Measurements from ENCODE around the gene CAMK2D. TPM values are rescaled to one million over a fixed set of nuclear protein-coding genes. Genes with fewer than 3 reads are reported as not detected.

The CAMK2D gene
- total and polyA plus RNA-seq, 2 donors (not counting 1 experiment from before 2014, with no cell fraction given): 120 to 262 TPM

DNA sequence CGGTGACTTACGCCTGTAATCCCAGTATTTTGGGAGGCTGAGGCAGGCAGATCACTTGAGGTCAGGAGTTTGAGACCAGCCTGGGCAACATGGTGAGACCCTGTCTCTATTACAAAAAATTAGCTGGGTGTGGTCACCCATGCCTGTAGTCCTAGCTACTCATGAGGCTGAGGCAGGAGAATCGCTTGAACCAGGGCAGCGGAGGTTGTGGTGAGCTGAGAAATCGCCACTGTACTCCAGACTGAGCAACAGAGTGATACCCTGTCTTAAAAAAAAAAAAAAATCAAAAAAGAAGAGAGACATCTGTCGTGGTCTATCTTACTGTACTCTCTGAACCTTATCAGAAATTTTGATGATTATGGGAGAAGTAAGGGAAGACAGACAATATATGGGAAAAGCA, 144.3 kb downstream of the CAMK2D start:
- TF ChIP-seq EZH2 (IDR thresholded peaks at IDR 0.05; ENCODE audit: low read length, missing control alignments): no peak
- TF ChIP-seq, protein P1, sequence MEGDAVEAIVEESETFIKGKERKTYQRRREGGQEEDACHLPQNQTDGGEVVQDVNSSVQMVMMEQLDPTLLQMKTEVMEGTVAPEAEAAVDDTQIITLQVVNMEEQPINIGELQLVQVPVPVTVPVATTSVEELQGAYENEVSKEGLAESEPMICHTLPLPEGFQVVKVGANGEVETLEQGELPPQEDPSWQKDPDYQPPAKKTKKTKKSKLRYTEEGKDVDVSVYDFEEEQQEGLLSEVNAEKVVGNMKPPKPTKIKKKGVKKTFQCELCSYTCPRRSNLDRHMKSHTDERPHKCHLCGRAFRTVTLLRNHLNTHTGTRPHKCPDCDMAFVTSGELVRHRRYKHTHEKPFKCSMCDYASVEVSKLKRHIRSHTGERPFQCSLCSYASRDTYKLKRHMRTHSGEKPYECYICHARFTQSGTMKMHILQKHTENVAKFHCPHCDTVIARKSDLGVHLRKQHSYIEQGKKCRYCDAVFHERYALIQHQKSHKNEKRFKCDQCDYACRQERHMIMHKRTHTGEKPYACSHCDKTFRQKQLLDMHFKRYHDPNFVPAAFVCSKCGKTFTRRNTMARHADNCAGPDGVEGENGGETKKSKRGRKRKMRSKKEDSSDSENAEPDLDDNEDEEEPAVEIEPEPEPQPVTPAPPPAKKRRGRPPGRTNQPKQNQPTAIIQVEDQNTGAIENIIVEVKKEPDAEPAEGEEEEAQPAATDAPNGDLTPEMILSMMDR (conservative IDR thresholded peaks at IDR 0.05 in 1 of 2, IDR thresholded peaks at IDR 0.05 in 1 of 2; ENCODE audit: low read depth in 1 of 2, low read length in 2 of 2): no peak
- DNase-seq (ENCODE audit: low read depth in 2 of 2): no peak
- no peak overlapping the region for H2AFZ ChIP-seq (ENCODE audit: low read length)
- H3K4me3 ChIP-seq (replicated peaks in 1 of 4; ENCODE audit: control extremely low read depth in 1 of 4, insufficient read depth in 1 of 4, low read depth in 3 of 4, low read length in 4 of 4): no peak overlapping the region
- no peaks in the 10 kb centered on the region for H3K9me3 ChIP-seq (ENCODE audit: control insufficient read depth, insufficient read depth, low read depth, low read length)
- H3K9ac ChIP-seq (ENCODE audit: insufficient read depth, low read length): no peak overlapping the region
- H4K20me1 ChIP-seq (ENCODE audit: control insufficient read depth, extremely low read depth, insufficient read depth, low read length): peaks cover 2% of the 10 kb centered on the region
- H3K4me2 ChIP-seq (ENCODE audit: extremely low read depth, insufficient read depth, low read length): no peak overlapping the region
- peaks cover 20% of the 10 kb centered on the region for H3K79me2 ChIP-seq (ENCODE audit: control insufficient read depth, insufficient read depth, low read length)
- H3K27me3 ChIP-seq (ENCODE audit: control insufficient read depth, insufficient read depth, low read length): no peaks in the 10 kb centered on the region
- no peaks in the 10 kb centered on the region for H3K4me1 ChIP-seq (ENCODE audit: control insufficient read depth, extremely low read depth, insufficient read depth, low read length)
- H3K27ac ChIP-seq (ENCODE audit: insufficient read depth, low read length): no peak overlapping the region
- no peaks in the 10 kb centered on the region for H3K36me3 ChIP-seq (ENCODE audit: control insufficient read depth, insufficient read depth, low read length)

DNA sequence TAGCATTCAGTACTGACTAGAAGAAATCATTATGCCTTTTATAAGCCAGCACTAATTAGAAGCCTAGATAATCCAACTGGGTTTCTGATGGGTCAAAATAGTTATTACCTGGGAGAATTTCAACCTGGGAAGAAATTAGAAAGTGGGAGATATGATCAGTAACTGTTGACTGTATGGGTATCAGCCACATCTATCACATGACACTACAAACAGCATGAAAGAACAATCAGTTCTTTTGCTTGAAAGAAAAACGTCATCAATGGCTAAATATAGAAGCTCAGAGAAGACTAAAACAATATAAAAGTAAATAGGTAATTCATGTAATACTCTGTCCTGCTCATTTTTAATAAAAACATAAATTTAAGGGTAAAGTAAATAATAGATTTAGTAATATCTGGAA, 145.1 kb downstream of the CAMK2D start:
- Histone ChIP-seq H3K27ac (ENCODE audit: insufficient read depth, low read length) (no peak overlapping the region), H3K36me3 (ENCODE audit: control insufficient read depth, insufficient read depth, low read length) (no peaks in the 10 kb centered on the region), H3K4me1 (ENCODE audit: control insufficient read depth, extremely low read depth, insufficient read depth, low read length) (no peaks in the 10 kb centered on the region), H3K9me3 (ENCODE audit: control insufficient read depth, insufficient read depth, low read depth, low read length) (no peaks in the 10 kb centered on the region), H4K20me1 (ENCODE audit: control insufficient read depth, extremely low read depth, insufficient read depth, low read length) (no peaks in the 10 kb centered on the region), H3K79me2 (ENCODE audit: control insufficient read depth, insufficient read depth, low read length) (peaks cover 18% of the 10 kb centered on the region), H3K4me3 (replicated peaks in 1 of 4; ENCODE audit: control extremely low read depth in 1 of 4, insufficient read depth in 1 of 4, low read depth in 3 of 4, low read length in 4 of 4) (no peak overlapping the region), H3K27me3 (ENCODE audit: control insufficient read depth, insufficient read depth, low read length) (no peaks in the 10 kb centered on the region), H3K9ac (ENCODE audit: insufficient read depth, low read length) (no peak overlapping the region), H2AFZ (ENCODE audit: low read length) (no peak overlapping the region), H3K4me2 (ENCODE audit: extremely low read depth, insufficient read depth, low read length) (no peak overlapping the region)
- TF ChIP-seq, protein P1 (conservative IDR thresholded peaks at IDR 0.05 in 1 of 2, IDR thresholded peaks at IDR 0.05 in 1 of 2; ENCODE audit: low read depth in 1 of 2, low read length in 2 of 2): no peak
- TF ChIP-seq EZH2 (IDR thresholded peaks at IDR 0.05; ENCODE audit: low read length, missing control alignments): no peak
- DNase-seq (ENCODE audit: low read depth in 2 of 2): no peak

DNA sequence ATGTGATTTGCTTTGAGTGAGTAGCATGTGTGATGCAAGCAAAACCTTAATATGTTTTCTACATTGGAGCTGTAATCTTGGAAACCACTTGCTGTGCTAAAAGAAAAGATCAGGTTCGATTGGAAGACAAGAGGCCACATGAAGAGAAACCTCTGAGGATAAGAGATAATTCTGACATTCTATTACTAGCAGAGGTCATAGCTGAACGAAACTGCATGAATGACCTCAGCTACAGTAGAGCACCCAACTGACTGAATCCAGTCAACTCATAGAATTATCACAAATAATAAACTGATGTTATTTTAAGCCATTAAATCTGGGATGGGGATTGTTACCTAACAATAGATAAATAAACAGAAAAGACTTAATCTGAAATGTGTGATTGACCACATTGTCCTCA, 147.1 kb downstream of the CAMK2D start:
- no peak overlapping the region for H3K4me2 ChIP-seq (ENCODE audit: extremely low read depth, insufficient read depth, low read length)
- no peak for DNase-seq (ENCODE audit: low read depth in 2 of 2)
- H2AFZ ChIP-seq (ENCODE audit: low read length): no peak overlapping the region
- H3K36me3 ChIP-seq (ENCODE audit: control insufficient read depth, insufficient read depth, low read length): no peaks in the 10 kb centered on the region
- H4K20me1 ChIP-seq (ENCODE audit: control insufficient read depth, extremely low read depth, insufficient read depth, low read length): no peaks in the 10 kb centered on the region
- no peak overlapping the region for H3K27ac ChIP-seq (ENCODE audit: insufficient read depth, low read length)
- peaks cover 22% of the 10 kb centered on the region for H3K79me2 ChIP-seq (ENCODE audit: control insufficient read depth, insufficient read depth, low read length)
- no peak for TF ChIP-seq EZH2 (IDR thresholded peaks at IDR 0.05; ENCODE audit: low read length, missing control alignments)
- TF ChIP-seq, protein P1 (conservative IDR thresholded peaks at IDR 0.05 in 1 of 2, IDR thresholded peaks at IDR 0.05 in 1 of 2; ENCODE audit: low read depth in 1 of 2, low read length in 2 of 2): no peak
- H3K9me3 ChIP-seq (ENCODE audit: control insufficient read depth, insufficient read depth, low read depth, low read length): no peaks in the 10 kb centered on the region
- H3K4me1 ChIP-seq (ENCODE audit: control insufficient read depth, extremely low read depth, insufficient read depth, low read length): no peaks in the 10 kb centered on the region
- H3K4me3 ChIP-seq (replicated peaks in 1 of 4; ENCODE audit: control extremely low read depth in 1 of 4, insufficient read depth in 1 of 4, low read depth in 3 of 4, low read length in 4 of 4): no peak overlapping the region
- no peak overlapping the region for H3K9ac ChIP-seq (ENCODE audit: insufficient read depth, low read length)
- no peaks in the 10 kb centered on the region for H3K27me3 ChIP-seq (ENCODE audit: control insufficient read depth, insufficient read depth, low read length)

Measured in fibroblast of lung (primary cell).